ENCODE measurements around the gene BRSK2. TPM values are rescaled to one million over a fixed set of nuclear protein-coding genes. Genes with fewer than 3 reads are reported as not detected.

BRSK2 gene
- total RNA-seq, 4 donors from 2014 or later: 0.72 to 1.6 (median 0.82) TPM; not detected in 1

GRCh38 chr11:1504138-1504537 is 114.4 kb downstream of the BRSK2 start:
- ATAC-seq (ENCODE audit: low FRiP score) (no peak), DNase-seq (ENCODE audit: low spot score) (no peak)
- no peak for TF ChIP-seq CTCF (IDR thresholded peaks at IDR 0.05)

GRCh38 chr11:1504581-1505290 is 115.0 kb downstream of the BRSK2 start:
- no peak for DNase-seq (ENCODE audit: low spot score)

GRCh38 chr11:1505480-1505879 is 115.7 kb downstream of the BRSK2 start:
- no peak for DNase-seq (ENCODE audit: low spot score)
- TF ChIP-seq CTCF (IDR thresholded peaks at IDR 0.05): no peak
- no peak for ATAC-seq (ENCODE audit: low FRiP score)

More at GRCh38 chr11:1504581-1505290, 115.0 kb downstream of the BRSK2 start:
- no peak for TF ChIP-seq CTCF (IDR thresholded peaks at IDR 0.05)
- ATAC-seq (ENCODE audit: low FRiP score): no peak

GRCh38 chr11:1506981-1507380 is 117.2 kb downstream of the BRSK2 start:
- no peak for ATAC-seq (ENCODE audit: low FRiP score)
- TF ChIP-seq CTCF (IDR thresholded peaks at IDR 0.05): no peak
- DNase-seq (ENCODE audit: low spot score): no peak

- DNase-seq (ENCODE audit: low spot score) (no peak), ATAC-seq (ENCODE audit: low FRiP score) (no peak)
- no peak for TF ChIP-seq CTCF (IDR thresholded peaks at IDR 0.05)
Measured at GRCh38 chr11:1507381-1508140, 117.8 kb downstream of the BRSK2 start.

GRCh38 chr11:1508491-1508891 is 118.8 kb downstream of the BRSK2 start:
- ATAC-seq (ENCODE audit: low FRiP score) (no peak), DNase-seq (ENCODE audit: low spot score) (no peak)
- TF ChIP-seq CTCF (IDR thresholded peaks at IDR 0.05): no peak
